Measurements from ENCODE around the gene ARL9. TPM values are rescaled to one million over a fixed set of nuclear protein-coding genes. Genes with fewer than 3 reads are reported as not detected.

ARL9 gene, protein sequence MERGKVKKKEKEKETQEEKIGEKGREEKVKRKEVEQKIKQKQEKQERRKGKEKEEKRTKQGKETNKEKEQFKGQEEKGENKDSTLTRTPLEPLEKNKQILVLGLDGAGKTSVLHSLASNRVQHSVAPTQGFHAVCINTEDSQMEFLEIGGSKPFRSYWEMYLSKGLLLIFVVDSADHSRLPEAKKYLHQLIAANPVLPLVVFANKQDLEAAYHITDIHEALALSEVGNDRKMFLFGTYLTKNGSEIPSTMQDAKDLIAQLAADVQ
- 0.07 and 0.10 TPM in 2 replicates for total RNA-seq

DNA sequence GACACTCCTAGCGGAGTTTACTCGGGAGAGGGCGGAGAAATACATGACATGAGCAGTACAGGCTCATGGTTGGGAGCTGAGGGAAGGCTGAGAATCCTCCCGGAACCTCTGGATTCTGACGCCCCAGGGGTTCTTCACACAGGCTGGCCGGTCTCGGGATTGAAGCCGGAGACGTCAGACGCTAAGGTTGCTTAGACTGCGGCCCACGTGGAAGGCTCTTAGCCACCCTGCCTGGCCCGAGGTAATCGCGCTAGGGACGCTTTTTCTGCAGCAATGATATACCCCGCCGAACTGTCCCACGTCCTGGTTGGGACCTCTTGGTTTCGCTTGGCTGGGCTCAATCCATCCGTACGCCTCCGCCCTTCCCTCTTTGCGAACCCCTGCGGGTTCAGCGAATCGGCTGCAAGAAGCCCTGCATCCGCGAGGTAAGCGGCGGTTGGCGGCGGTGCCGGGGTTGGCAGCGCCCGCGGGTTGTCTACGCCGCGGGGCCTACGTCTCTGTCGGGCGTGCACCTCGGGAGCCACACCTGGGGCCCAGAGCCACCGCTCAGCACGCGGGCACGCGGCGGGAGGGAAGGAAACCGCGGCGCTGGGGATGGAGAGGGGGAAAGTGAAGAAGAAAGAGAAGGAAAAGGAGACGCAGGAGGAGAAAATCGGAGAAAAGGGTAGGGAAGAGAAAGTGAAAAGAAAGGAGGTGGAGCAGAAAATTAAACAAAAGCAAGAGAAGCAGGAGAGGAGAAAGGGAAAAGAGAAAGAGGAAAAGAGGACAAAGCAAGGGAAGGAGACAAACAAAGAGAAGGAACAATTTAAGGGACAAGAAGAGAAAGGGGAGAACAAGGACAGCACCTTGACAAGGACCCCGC lies at the start of gene ARL9:
ARL9 (plus strand) TSS at position 523 of the 862 bp plus-strand sequence; CDS start at position 595, 72 bp downstream.

DNA sequence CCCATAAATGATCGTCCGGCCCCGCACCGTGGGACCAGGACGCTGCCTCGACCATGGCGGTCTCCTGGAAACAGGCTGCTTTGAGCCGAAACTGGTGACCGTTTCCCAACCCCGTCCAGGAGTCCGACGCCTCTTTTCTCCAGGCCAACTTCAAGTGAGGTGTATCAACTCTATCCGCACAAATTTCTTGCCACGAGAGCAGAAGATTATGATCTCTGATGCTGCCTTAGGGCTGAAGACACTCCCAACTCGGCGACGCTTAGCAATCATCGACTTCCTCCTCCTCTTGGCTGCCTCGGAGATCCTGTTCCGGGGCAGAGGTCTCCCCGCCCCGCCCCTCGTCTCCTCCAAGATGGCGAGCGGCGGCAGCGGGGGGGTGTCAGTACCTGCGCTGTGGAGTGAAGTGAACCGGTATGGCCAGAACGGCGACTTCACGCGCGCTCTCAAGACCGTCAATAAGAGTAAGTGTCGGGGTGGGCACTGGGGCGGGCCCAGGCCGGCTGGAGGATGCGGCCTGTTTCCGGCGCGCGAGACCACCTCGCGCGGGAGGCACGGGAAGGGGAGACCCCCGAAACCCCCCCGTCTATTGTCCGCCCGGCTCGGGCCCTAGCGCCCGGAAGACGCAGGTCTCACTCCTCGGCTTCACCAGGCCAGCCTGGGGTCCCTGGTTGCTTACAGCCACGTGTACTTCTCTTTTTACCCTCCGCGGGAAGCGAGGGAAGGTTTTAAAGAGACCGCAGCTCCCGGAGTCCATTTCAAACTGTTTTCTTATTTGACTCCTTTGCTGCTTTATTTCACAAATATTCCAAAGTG lies 38.1 kb upstream of the ARL9 start, which contains the start of gene SRP72:
SRP72 (plus strand) TSS at position 334 of the 813 bp plus-strand sequence; CDS start at position 353, 19 bp downstream.

Other genes starting within 250 kb of the ARL9 start
- gene AASDH, start 118.3 kb upstream of the ARL9 start, total RNA-seq = 6.0 and 6.8 TPM in 2 replicates
- gene PPAT, start 70.2 kb upstream of the ARL9 start, total RNA-seq = 11.0 and 12.1 TPM in 2 replicates
- 83.4 and 91.9 TPM in 2 replicates for gene PAICS, start 69.5 kb upstream of the ARL9 start, total RNA-seq
- gene SRP72, start 38.2 kb upstream of the ARL9 start, total RNA-seq = 57.8 and 67.5 TPM in 2 replicates
- gene HOPX, start 175.5 kb downstream of the ARL9 start, total RNA-seq = 25.9 and 27.2 TPM in 2 replicates

Measured in mammary microvascular endothelial cell (primary cell).